Renal pelvis (tissue), 4 donors: ENCODE results near the gene ACSF3. TPM values are rescaled to one million over a fixed set of nuclear protein-coding genes. Genes with fewer than 3 reads are reported as not detected.

Experiments
- DNase-seq: peaks from one replicate; pipeline ENCODE4 v3.0.0-alpha.2; 2013
- polyA plus RNA-seq, 3 donors: library from polyadenylated mRNA; unstranded; fragments of 120-200 nt; gene quantifications; one replicate each; pipeline ENCODE4 v1.2.1, GENCODE V29; 2013; ENCODE audit not compliant: insufficient read length in 3 of 3

ACSF3 gene
- polyA plus RNA-seq, 3 donors: 28.5 to 43.3 (median 37.1) TPM

- DNase-seq: no peak
These were observed 105.0 kb downstream of the ACSF3 start for GRCh38 chr16:89198417-89199240.

DNA sequence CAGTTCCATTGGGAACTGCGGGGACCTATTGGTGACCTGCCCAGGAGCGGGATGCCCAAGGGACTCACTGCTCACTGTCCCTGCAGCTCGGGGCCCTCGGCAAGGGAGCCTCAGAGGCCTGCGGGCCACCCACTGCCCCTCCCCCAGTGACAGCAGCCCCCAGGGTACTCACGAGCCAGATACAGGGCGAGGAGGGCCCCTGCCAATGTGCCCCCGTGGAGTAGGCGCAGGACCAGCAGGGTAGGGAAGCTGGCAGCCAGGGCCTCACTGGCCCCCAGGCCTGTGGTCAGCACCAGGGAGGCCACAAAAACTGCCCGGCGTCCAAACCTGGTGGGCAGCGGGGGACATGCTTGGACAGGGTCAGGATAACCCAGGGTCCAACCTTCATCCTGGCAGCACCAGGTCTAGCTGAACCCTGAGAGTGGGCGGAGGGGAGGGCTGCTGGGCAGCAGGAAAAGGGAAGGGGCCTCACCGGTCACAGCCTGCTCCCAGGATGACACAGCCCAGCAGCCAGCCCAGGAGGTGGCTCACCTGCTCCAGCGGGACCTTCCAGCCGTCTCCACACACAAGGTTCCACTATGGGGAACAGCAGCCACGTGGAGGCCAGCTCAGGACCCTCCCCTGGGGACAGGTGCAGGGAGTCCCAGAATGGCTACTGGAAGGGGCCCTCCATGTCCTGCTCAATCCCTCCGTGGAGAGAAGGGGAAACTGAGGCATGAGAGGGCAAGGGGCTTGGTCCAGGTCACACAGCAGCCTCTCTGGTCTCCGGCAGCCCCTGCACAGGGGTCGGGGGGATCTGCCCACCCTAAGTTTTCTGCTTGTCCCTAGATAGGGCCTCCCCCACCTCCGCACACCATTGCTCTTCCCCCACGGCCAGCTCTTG is 105.8 kb downstream of the ACSF3 start:
- DNase-seq: no peak

DNA sequence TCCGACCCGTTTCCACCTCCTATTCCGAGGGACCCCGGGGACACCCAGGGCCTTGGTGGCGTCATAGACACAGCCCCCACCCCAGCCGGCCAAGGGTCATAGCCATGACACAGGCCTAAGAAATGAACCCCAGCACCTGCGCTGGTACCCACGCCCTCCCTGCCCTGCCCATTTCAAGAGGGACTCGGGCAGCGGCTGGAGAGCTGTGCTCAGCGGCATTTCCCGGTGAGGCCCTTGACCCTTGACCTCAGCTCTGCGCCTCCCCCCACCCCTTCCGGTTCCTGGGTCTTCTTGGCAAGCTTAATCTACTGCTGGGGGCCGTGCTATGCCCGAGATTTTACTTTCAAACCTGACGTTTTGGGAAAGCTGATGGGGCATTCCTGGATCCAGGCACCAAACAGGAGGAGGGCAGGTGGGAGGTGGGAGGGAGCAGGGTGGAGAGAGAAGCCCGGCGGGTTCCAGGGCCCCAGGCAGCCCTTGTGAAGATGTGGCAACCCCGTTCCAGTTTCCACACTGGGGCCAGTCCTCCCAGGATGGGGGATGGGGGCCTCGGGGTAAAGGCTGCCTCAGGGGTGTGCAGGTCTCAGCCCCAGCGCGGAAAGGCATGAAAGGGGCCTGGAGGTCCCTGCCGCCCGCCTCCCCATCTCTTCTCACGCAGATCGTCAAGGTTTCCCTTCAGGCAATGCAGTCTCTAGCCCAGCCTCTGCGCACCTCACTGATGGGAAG is 106.6 kb downstream of the ACSF3 start, which contains the start of gene SLC22A31:
Gene SLC22A31 (minus strand): TSS at position 414 of the 726 bp plus-strand sequence. CDS start 36 bp downstream, at position 378.
- DNase-seq: no peak

- DNase-seq: no peak
These were observed 107.3 kb downstream of the ACSF3 start for GRCh38 chr16:89200850-89201411.

DNA sequence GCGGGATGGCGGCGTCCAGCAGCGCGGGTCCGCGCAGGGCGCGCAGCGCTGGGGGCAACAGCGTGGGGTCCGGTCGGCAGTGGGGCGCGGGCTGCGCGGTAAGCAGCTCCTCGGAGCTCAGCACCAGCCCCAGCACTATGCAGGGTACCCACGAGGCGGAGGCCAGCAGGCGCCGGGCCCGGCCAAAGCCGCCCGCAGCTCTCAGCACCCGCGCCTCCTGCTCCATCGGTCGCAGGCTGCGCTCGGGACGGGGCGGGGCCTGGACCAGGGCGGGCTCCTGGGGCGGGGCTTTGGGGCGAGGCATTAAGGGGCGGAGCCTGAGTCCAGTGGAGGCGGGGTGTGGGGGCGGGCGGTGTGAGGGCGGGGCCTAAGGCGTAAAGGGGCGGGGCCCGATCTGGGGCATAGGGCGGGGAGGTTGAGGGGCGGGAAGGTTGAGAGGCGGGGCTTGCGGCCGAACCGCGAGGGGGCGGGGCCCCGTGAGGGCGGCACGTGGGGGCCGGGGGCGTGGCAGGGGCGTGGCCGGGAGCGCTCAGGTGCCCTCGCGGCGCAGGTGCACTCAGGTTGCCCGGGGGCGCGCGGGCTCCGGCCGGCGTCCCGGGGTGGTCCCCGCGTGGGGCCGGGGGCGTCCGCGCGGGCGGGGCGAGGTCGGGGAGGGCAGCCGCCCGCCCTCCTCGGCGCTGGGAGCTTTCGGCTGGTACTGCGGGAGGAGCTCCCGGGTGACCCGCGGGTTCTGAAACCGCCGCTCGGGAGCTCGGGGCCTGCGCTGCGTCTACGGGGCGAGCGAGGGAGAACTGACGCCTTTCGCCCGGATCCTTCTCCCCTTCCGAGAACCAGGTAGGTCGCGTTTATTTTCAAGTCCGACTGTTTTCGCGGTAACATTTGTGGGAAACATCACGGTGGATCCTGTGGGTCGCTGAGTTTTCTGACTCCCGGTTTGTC is 108.1 kb downstream of the ACSF3 start:
- DNase-seq: peak; percentile 57

- no peak for DNase-seq
These were observed 109.0 kb downstream of the ACSF3 start for GRCh38 chr16:89202422-89203215.

Other genes with a start within 250 kb of the ACSF3 start
- gene GALNS, start 236.9 kb upstream of the ACSF3 start, polyA plus RNA-seq: 10 to 100 TPM; 25.2 to 28.3 (median 27.5) TPM
- 10 to 100 TPM; 64.7 to 89.2 (median 78.6) TPM for gene TRAPPC2L, start 236.7 kb upstream of the ACSF3 start, polyA plus RNA-seq
- not detected for gene PABPN1L, start 227.2 kb upstream of the ACSF3 start, polyA plus RNA-seq
- 1 to 10 TPM; 3.1 to 3.6 (median 3.5) TPM for gene CBFA2T3, start 116.6 kb upstream of the ACSF3 start, polyA plus RNA-seq
- gene CDH15, start 77.9 kb downstream of the ACSF3 start, polyA plus RNA-seq: 1 to 10 TPM; 1.7 to 2.5 (median 2.3) TPM
- gene SLC22A31, start 106.7 kb downstream of the ACSF3 start, polyA plus RNA-seq: 1 to 10 TPM in 1 of 3 donors, under 1 TPM in 2; 0.46 to 1.1 (median 0.63) TPM
- 1 to 10 TPM; 5.9 to 8.0 (median 7.5) TPM for gene ZNF778, start 123.9 kb downstream of the ACSF3 start, polyA plus RNA-seq